SK-N-MC (cell line): ENCODE data around the gene PHLDA2.

Source experiments
- EZH2 ChIP-seq: fragments of 200-600 bp; sonication (generic); IDR thresholded peaks from one replicate; pipeline ENCODE4 v1.6.1; 2017; ENCODE audit warnings: antibody characterized with exemption
- FOXP2 ChIP-seq: optimal IDR thresholded peaks from 2 replicates; pipeline ENCODE3; 2011; ENCODE audit warnings: mild to moderate bottlenecking, moderate library complexity; ENCODE audit not compliant: insufficient read depth; ENCODE audit errors: extremely low read length, control extremely low read depth

- no peak for TF ChIP-seq EZH2
- no peak for TF ChIP-seq FOXP2
Observed at GRCh38 chr11:2888266-2888968, 40.8 kb downstream of the PHLDA2 start.
